ENCODE results near the gene KCNA4.
"Not testable (repeated sequence)": the region's sequence is repeated elsewhere in the genome, so short reads cannot be mapped to it uniquely, and the experiment has no call there.

KCNA4 gene

DNA sequence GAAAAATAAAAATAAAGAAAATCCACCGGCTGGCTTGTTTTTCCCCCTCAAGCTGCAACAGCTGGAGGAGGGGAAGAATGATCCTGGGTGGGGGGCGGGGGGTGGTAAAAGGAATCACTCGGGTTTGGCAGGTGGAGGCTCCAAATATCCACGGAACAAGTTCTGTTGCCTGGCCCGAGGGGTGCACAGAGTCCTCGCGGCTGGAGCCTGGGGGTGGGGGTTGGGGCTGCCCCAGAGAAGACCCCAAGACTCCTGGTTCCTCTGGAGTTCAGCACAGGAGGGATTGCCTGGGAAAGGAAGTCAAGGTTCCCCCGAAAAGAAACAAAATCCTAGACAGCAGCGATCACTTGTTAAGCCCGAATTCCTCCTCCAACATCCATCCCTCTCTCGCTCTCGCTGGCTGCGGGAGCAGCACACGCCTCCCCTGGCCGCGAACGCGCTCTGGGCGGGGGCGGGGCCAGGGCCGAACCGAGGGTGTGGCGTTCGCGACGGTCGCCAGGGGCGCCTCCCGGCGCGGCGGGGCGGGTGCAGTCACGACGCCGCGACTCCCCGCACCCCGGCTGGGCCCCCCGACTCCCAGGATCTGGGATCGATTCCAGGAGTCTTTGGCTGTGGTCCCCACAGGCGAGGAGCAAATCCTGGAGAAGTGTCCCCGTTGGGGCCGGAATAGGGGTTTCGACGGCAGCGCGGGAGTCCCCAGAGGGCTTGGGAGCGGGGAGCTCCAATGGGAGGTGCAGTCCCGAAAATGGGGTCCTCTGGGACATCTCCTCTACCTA is at the start of gene KCNA4:
Gene KCNA4, minus strand, starts transcription at position 443 of the 776 bp plus-strand sequence. CDS start 4,352 bp downstream, outside the sequence.
- Mint-ChIP-seq H3K4me1 (no peaks in the 10 kb centered on the region), H3K27ac (no peak within 1 kb of the TSS), H3K27me3 (peaks cover 14% of the 10 kb centered on the region), H3K4me3 (no peak within 1 kb of the TSS), H3K9me3 (no peaks in the 10 kb centered on the region), H3K36me3 (no peaks in the 10 kb centered on the region)
- ATAC-seq (ENCODE audit: low read depth) (no peak), DNase-seq (ENCODE audit: low spot score in 2 of 2) (no peak)

DNA sequence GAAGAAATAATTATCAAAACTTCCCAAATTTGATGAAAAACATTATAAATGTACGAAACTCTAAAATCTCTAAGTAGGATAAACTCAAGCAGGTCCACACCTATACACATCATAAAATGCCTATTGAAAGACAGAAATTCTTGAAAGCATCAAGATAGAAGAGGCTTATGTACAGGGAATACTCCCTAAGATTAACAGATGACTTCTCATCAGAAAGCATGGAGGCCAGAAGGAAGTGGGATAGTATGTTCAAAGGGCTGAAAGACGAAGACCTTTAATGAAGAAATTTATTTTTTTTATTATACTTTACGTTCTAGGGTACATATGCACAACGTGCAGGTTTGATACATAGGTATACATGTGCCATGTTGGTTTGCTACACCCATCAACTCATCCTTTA is 45.3 kb upstream of the KCNA4 start:
- no peak overlapping the region for H3K27ac Mint-ChIP-seq
- no peak overlapping the region for H3K4me3 Mint-ChIP-seq
- DNase-seq (ENCODE audit: low spot score in 2 of 2) (no peak), ATAC-seq (ENCODE audit: low read depth) (no peak)
- no peaks in the 10 kb centered on the region for H3K4me1 Mint-ChIP-seq
- peaks cover 15% of the 10 kb centered on the region for H3K9me3 Mint-ChIP-seq
- H3K27me3 Mint-ChIP-seq: no peaks in the 10 kb centered on the region
- H3K36me3 Mint-ChIP-seq: no peaks in the 10 kb centered on the region

DNA sequence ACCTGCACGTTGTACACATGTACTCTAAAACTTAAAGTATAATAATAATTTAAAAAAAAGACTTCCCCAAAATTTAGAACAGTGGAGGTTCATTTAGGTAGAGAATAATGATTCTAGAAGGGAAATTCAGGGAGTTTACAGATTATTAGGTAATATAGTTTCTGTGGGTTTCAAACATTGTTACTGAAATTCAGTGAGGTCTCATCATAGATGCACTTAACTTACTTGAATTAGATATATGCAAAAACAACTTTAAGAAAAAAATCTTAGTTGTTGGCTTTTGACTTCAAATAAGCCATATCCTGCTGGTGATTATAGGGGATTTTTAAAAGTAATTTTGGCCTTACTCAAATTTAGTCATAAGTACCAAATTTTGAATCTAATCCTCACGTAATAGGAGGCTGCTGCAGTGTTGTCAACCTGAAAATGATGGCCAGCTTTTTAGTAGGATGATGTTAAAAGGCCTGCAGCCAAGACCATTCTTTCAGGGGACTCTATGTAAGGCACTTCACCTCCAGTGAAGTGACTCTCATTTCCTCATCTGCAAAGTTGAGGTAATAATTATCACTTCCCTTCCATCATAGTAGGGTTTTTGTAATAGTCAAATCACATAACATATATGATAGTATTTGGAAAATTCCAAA is 42.5 kb upstream of the KCNA4 start:
- peaks cover 8% of the 10 kb centered on the region for H3K9me3 Mint-ChIP-seq
- H3K36me3 Mint-ChIP-seq: no peaks in the 10 kb centered on the region
- ATAC-seq (ENCODE audit: low read depth) (no peak), DNase-seq (ENCODE audit: low spot score in 2 of 2) (no peak)
- H3K27me3 Mint-ChIP-seq: peaks cover 2% of the 10 kb centered on the region
- H3K4me3 Mint-ChIP-seq: no peak overlapping the region
- H3K4me1 Mint-ChIP-seq: no peaks in the 10 kb centered on the region
- H3K27ac Mint-ChIP-seq: no peak overlapping the region

DNA sequence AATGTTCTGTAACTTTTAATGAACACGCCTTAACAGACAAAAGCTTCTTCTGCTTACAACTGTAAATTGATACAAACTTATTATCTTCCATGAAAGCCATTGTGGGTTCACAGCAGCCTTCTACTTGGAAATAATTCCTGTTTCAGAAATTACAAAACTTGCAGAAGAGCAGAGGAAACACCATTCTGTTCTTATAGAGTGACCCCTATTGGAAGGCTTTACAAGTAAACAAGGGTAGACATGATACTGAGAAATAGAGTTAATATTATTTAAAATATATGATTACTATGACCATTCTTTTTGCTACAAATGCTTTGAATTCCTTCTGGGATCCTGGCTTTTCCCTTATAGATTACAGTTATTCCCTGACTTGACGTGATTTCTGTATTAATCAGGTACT is 32.4 kb upstream of the KCNA4 start:
- no peaks in the 10 kb centered on the region for H3K4me1 Mint-ChIP-seq
- no peak overlapping the region for H3K27ac Mint-ChIP-seq
- no peak overlapping the region for H3K4me3 Mint-ChIP-seq
- H3K9me3 Mint-ChIP-seq: peaks cover 2% of the 10 kb centered on the region
- no peaks in the 10 kb centered on the region for H3K27me3 Mint-ChIP-seq
- no peaks in the 10 kb centered on the region for H3K36me3 Mint-ChIP-seq
- DNase-seq (ENCODE audit: low spot score in 2 of 2) (no peak), ATAC-seq (ENCODE audit: low read depth) (no peak)

DNA sequence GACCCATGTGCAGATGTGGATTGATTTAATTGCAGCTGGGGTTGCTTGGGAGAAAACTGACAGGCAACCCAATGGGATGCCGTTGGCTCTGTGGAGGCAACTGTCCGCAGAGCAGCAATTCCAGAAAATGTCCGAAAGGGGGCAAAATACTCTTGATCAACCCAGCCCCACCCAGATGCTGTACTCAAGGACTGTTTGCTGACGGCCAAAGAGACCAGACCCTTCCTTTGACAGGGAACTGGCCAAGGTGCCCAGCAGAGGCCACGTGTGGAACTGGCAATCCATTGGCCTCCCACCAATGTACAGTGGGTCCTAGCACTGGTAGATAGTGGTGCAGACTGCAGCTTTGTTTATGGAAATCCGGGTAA is 29.7 kb upstream of the KCNA4 start:
- H3K36me3 Mint-ChIP-seq: no peaks in the 10 kb centered on the region
- no peaks in the 10 kb centered on the region for H3K4me1 Mint-ChIP-seq
- ATAC-seq (ENCODE audit: low read depth): no peak
- no peak for DNase-seq (ENCODE audit: low spot score in 2 of 2)
- no peak overlapping the region for H3K4me3 Mint-ChIP-seq
- H3K27me3 Mint-ChIP-seq: no peaks in the 10 kb centered on the region
- H3K27ac Mint-ChIP-seq: no peak overlapping the region
- peaks cover 2% of the 10 kb centered on the region for H3K9me3 Mint-ChIP-seq

DNA sequence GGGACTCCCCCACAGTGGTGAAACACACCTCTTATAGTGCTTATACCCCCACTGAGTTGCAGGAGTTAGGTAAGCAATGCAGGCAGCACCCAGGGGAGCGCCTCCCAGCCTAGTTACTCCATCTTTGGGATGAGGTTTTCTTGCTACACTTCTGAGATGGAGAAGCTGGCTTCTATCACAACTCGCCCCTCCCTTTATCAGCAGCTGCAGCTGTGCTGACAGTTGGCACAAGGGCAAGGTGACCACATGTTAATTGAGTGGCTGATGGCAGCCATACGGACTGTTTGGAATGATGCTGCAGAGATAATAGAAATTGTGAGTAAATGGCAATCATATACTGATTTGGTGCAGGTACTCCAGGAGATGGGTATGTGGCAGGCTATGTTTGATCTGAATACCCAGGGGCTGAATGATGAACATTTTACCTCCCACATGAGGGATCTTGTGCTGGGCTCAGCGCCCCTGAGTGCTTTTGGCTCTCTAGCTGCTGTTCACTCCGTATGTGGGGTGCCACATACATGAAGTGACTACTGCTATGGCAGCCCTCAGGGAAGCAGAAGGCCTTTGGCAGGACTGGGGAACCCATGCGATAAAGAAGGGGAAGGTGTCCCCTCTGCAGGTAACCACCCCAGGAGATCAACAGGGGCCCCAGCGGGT is 29.2 kb upstream of the KCNA4 start:
- DNase-seq (ENCODE audit: low spot score in 2 of 2) (no peak), ATAC-seq (ENCODE audit: low read depth) (no peak)
- Mint-ChIP-seq H3K4me1 (no peaks in the 10 kb centered on the region), H3K4me3 (no peak overlapping the region), H3K27ac (no peak overlapping the region), H3K36me3 (no peaks in the 10 kb centered on the region), H3K9me3 (peaks cover 2% of the 10 kb centered on the region), H3K27me3 (no peaks in the 10 kb centered on the region)

DNA sequence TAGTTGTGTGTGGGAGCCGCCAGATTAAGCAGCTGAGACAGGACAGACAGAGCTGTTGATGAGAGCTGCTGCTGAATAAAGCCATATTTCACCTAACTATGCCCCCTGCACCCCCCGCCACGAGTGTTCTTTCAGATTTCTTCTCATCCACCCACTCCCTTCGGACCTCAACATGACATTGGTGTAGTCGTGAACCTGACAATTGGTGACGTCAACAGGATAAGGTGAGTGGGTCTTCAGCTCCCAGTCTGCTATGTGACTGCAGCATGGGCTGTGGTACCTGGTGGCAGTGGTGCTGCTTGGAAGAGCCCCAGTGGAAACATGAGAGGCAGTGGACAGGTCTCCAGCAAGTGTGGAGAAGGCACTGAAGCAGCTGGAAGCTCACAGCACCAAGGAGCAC is 28.3 kb upstream of the KCNA4 start:
- ATAC-seq (ENCODE audit: low read depth) (no peak), DNase-seq (ENCODE audit: low spot score in 2 of 2) (no peak)
- no peaks in the 10 kb centered on the region for H3K27me3 Mint-ChIP-seq
- H3K27ac Mint-ChIP-seq: no peak overlapping the region
- peaks cover 2% of the 10 kb centered on the region for H3K9me3 Mint-ChIP-seq
- no peak overlapping the region for H3K4me3 Mint-ChIP-seq
- no peaks in the 10 kb centered on the region for H3K4me1 Mint-ChIP-seq
- H3K36me3 Mint-ChIP-seq: no peaks in the 10 kb centered on the region

DNA sequence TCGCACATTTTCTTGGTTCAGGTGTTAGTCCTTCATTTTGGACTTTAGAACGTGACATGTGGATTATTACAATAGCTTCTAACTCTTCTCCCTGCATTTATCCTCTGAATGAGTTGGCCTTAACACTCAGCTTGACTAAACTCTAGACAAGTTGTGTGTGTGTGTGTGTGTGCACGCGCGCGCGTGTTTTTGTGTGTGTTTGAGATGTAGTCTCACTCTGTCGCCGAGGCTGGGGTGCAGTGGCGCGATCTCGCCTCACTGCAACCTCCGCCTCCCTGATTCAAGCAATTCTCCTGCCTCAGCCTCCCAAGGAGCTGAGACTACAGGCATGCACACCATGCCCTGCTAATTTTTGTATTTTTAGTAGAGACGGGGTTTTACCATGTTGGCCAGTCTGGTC is 24.3 kb upstream of the KCNA4 start:
- no peaks in the 10 kb centered on the region for H3K27me3 Mint-ChIP-seq
- no peak for DNase-seq (ENCODE audit: low spot score in 2 of 2)
- no peaks in the 10 kb centered on the region for H3K36me3 Mint-ChIP-seq
- no peak for ATAC-seq (ENCODE audit: low read depth)
- H3K9me3 Mint-ChIP-seq: no peaks in the 10 kb centered on the region
- no peak overlapping the region for H3K27ac Mint-ChIP-seq
- no peaks in the 10 kb centered on the region for H3K4me1 Mint-ChIP-seq
- H3K4me3 Mint-ChIP-seq: no peak overlapping the region

DNA sequence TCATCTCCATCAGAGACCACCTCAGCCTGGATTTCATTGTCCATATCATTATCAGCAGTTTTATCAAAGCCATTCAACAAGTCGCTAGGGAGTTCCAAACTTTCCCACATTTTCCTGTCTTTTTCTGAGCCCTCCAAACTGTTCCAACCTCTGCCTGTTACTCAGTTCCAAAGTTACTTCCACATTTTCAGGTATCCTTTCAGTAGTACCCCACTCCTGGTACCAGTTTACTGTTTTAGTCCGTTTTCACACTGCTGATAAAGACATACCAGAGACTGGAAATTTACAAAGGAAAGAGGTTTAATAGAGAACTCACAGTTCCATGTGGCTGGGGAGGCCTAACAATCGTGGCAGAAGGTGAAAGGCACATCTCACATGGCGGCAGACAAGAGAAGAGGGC is 17.9 kb upstream of the KCNA4 start:
- H3K4me3 Mint-ChIP-seq; H3K36me3 Mint-ChIP-seq; ATAC-seq (ENCODE audit: low read depth); H3K4me1 Mint-ChIP-seq; H3K27me3 Mint-ChIP-seq; H3K27ac Mint-ChIP-seq; DNase-seq (ENCODE audit: low spot score in 2 of 2): not testable (repeated sequence)
- H3K9me3 Mint-ChIP-seq: peaks cover 10% of the 10 kb centered on the region

DNA sequence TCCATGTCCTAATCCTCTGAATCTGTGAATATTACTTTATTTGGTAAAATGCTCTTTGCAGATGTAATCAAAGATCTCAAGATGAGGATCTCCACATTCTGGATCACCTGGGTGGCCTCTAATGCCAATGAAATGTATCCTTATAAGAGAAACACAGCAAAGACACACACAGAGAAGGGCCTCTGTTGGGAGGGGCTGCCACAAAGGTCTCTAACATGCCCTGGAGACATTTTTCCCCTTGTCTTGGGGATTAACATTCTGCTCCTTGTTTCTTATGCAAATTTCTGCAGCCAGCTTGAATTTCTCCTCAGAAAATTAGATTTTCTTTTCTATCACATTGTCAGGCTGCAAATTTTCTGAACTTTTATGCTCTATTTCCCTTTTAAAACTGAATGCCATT is 17.3 kb upstream of the KCNA4 start:
- H3K4me3 Mint-ChIP-seq; H3K27ac Mint-ChIP-seq; DNase-seq (ENCODE audit: low spot score in 2 of 2); H3K36me3 Mint-ChIP-seq; H3K27me3 Mint-ChIP-seq; ATAC-seq (ENCODE audit: low read depth); H3K4me1 Mint-ChIP-seq: not testable (repeated sequence)
- H3K9me3 Mint-ChIP-seq: peaks cover 10% of the 10 kb centered on the region

DNA sequence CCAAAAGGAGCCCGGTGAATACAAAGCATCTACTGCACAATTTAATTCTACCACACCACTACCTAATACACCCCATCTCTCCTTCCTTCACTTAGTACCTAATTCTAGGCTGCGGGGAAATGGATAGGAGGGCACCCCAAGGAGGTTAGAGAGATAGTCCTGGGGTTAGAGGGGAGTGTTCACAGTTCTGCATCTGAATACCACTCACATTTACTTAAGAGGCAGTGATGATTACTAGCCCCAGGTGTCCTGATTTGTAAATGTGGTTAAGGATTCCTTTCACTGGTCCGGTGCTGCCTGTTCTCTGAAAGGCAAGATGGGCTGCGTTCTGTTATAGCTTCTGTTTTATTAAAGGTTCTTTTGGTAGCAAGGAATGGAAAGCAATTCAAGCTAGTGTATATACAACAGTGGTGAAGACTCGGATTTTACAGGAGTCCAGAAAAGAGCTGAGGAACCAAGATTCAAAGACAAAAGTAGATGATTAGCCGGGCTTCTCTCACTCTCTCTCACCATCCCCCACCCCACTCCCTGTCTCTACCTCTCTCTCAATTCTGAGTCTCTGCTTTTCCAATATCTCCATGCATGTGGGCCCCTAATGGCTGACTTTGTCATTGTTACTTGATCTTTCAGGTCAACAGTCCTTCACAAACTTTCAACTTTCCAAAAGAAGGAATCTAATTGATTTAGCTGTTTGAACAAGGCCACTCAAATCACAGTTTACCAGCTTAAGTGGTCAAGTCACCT is 8.7 kb upstream of the KCNA4 start:
- H3K27me3 Mint-ChIP-seq: peaks cover 2% of the 10 kb centered on the region
- H3K9me3 Mint-ChIP-seq: peaks cover 4% of the 10 kb centered on the region
- DNase-seq (ENCODE audit: low spot score in 2 of 2): no peak
- no peak overlapping the region for H3K4me3 Mint-ChIP-seq
- H3K27ac Mint-ChIP-seq: no peak overlapping the region
- ATAC-seq (ENCODE audit: low read depth): no peak
- no peaks in the 10 kb centered on the region for H3K36me3 Mint-ChIP-seq
- H3K4me1 Mint-ChIP-seq: no peaks in the 10 kb centered on the region

DNA sequence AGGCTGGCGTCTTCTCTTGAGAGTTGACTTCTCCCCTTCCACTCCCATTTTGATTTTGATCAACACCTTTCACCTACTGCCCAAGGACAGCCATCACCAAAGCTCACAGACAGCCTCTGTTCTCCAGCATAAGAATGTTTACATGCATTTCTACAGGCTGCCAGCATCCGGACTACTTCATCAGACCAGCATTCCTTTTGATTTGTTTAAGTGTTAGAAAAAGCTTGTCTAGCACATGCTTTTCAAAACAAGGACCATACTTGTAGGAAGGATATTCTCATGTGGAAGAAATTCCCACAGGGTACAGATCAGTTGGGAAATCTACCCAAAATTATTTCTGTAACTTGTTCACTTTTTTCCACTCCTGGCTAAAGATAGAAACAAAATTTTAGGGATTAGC is 6.2 kb upstream of the KCNA4 start:
- ATAC-seq (ENCODE audit: low read depth) (no peak), DNase-seq (ENCODE audit: low spot score in 2 of 2) (no peak)
- Mint-ChIP-seq H3K27me3 (peaks cover 11% of the 10 kb centered on the region), H3K4me1 (no peaks in the 10 kb centered on the region), H3K27ac (no peak overlapping the region), H3K4me3 (no peak overlapping the region), H3K36me3 (no peaks in the 10 kb centered on the region), H3K9me3 (peaks cover 4% of the 10 kb centered on the region)

DNA sequence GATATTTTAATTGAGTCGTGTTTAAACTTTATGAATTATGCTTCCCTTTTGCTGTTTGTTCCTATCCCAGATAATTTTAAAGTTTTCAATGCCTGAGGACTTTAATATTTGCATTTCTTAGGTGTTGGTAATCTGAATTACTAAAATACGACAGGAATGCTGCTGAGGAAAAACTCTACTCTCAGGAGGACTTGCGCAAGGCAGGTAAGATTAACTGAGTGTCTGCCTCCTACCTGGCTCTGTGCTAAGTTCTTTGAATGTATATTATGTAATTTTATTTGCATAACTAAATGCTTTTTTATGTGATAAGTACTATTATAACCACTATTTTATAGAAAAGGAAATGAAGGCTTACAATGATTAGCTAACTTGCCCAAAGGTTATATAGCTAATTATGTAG is 2.7 kb upstream of the KCNA4 start:
- ATAC-seq (ENCODE audit: low read depth): no peak
- no peak for DNase-seq (ENCODE audit: low spot score in 2 of 2)
- Mint-ChIP-seq H3K27ac (no peak overlapping the region), H3K36me3 (no peaks in the 10 kb centered on the region), H3K4me1 (no peaks in the 10 kb centered on the region), H3K27me3 (peaks cover 14% of the 10 kb centered on the region), H3K4me3 (no peak overlapping the region), H3K9me3 (peaks cover 2% of the 10 kb centered on the region)

DNA sequence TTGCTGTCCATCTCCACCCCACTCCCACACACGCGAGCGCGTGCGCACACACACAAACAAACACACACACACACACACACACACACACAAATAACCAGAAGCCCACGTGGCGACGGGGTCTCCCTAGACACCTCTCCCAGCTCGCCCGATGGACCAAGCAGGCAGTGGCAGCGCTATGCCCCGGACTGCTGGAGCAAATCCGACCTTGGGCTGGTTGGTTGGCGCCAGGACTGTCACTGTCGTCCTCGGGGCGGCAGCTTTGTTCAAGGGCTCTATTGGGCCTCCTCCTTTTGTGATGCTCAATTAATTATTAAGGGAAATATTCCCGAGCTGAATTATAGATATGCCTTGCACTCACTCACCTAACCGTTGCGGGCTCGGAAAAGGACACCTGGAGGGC is 1.7 kb upstream of the KCNA4 start:
- Mint-ChIP-seq H3K4me1 (no peaks in the 10 kb centered on the region), H3K9me3 (peaks cover 2% of the 10 kb centered on the region), H3K27ac (no peak overlapping the region), H3K4me3 (no peak overlapping the region), H3K36me3 (no peaks in the 10 kb centered on the region), H3K27me3 (peaks cover 14% of the 10 kb centered on the region)
- ATAC-seq (ENCODE audit: low read depth): no peak
- no peak for DNase-seq (ENCODE audit: low spot score in 2 of 2)

All from memory B cell (primary cell).